GM21825 (cell line): ENCODE measurements around the gene CMBL.

Source experiments
- ATAC-seq: cut with Tn5 transposase; IDR thresholded peaks from one replicate; pipeline ENCODE4 v1.9.1; 2021; ENCODE audit warnings: mild to moderate bottlenecking, moderate library complexity; ENCODE audit not compliant: unreplicated experiment

CMBL gene

GRCh38 chr5:10310835-10311570 lies 3.3 kb upstream of the CMBL start:
- peak; percentile 72 for ATAC-seq

- no peak for ATAC-seq
These were observed 2.5 kb upstream of the CMBL start for GRCh38 chr5:10310066-10310779.

- no peak for ATAC-seq
These were observed 1.1 kb upstream of the CMBL start for GRCh38 chr5:10308844-10309243.

GRCh38 chr5:10306806-10307205 lies 896 bp downstream of the CMBL start:
- ATAC-seq: no peak

GRCh38 chr5:10306114-10306513 lies 1.6 kb downstream of the CMBL start:
- ATAC-seq: no peak

GRCh38 chr5:10304932-10305331 lies 2.8 kb downstream of the CMBL start:
- no peak for ATAC-seq

GRCh38 chr5:10303699-10304170 lies 4.0 kb downstream of the CMBL start:
- no peak for ATAC-seq

- no peak for ATAC-seq
These were observed 4.5 kb downstream of the CMBL start for GRCh38 chr5:10303201-10303600.

- ATAC-seq: no peak
These were observed 5.7 kb downstream of the CMBL start for GRCh38 chr5:10301842-10302610.

GRCh38 chr5:10301266-10301665 lies 6.4 kb downstream of the CMBL start:
- no peak for ATAC-seq

GRCh38 chr5:10300246-10300645 lies 7.5 kb downstream of the CMBL start:
- no peak for ATAC-seq

GRCh38 chr5:10297646-10298204 lies 10.0 kb downstream of the CMBL start:
- ATAC-seq: no peak

GRCh38 chr5:10295619-10296326 lies 11.9 kb downstream of the CMBL start:
- ATAC-seq: no peak

- ATAC-seq: no peak
These were observed 13.6 kb downstream of the CMBL start for GRCh38 chr5:10293907-10294662.

- no peak for ATAC-seq
These were observed 15.9 kb downstream of the CMBL start for GRCh38 chr5:10291692-10292339.

- no peak for ATAC-seq
These were observed 17.3 kb downstream of the CMBL start for GRCh38 chr5:10290438-10290837.

GRCh38 chr5:10289991-10290390 lies 17.7 kb downstream of the CMBL start:
- no peak for ATAC-seq

GRCh38 chr5:10289353-10289752 lies 18.3 kb downstream of the CMBL start:
- ATAC-seq: no peak

- peak; percentile 45 for ATAC-seq
These were observed 19.0 kb downstream of the CMBL start for GRCh38 chr5:10288592-10289219.
